Right lobe of liver (tissue), 6 donors: ENCODE data around the gene OTOGL. TPM values are rescaled to one million over a fixed set of nuclear protein-coding genes. Genes with fewer than 3 reads are reported as not detected.
"Not testable (repeated sequence)": the region's sequence is repeated elsewhere in the genome, so short reads cannot be mapped to it uniquely, and the experiment has no call there.

ENCODE experiments used
- ATAC-seq, 4 donors: fragments of 200-7000 bp; cut with Tn5 transposase; one replicate each; pipeline ENCODE4 v1.9.1; 2020; ENCODE audit warnings: mild to moderate bottlenecking in 4 of 4, moderate library complexity in 4 of 4
- DNase-seq, 3 donors: peaks; one replicate each; pipeline ENCODE4 v3.0.0-alpha.2; 2020
- H3K27ac ChIP-seq, 3 donors: fragments of 200-600 bp; one replicate each; pipeline ENCODE4 v1.8.0; 2022
- H3K27me3 ChIP-seq, 2 donors: fragments of 200-600 bp; one replicate each; pipeline ENCODE4 v1.8.0; 2022
- H3K36me3 ChIP-seq, 4 donors: fragments of 200-600 bp; sonication (generic) in 1 of 4; one replicate each; pipeline versions ENCODE4 v1.5.1 to v1.8.0; 2017 to 2022; ENCODE audit warnings: control low read depth in 1 of 4
- H3K4me1 ChIP-seq, 4 donors: fragments of 200-600 bp; sonication (generic) in 1 of 4; one replicate each; pipeline versions ENCODE4 v1.5.1 to v1.8.0; 2017 to 2022; ENCODE audit warnings: control low read depth in 1 of 4
- H3K4me3 ChIP-seq, 3 donors: fragments of 200-600 bp; one replicate each; pipeline ENCODE4 v1.8.0; 2022
- H3K9me3 ChIP-seq, 4 donors: fragments of 200-600 bp; sonication (generic) in 1 of 4; one replicate each; pipeline versions ENCODE4 v1.5.1 to v1.8.0; 2017 to 2022; ENCODE audit warnings: control low read depth in 1 of 4
- CTCF ChIP-seq, 4 donors: fragments of 200-600 bp in 3 of 4; fragments of 450-650 bp in 1 of 4; IDR thresholded peaks; one replicate each; pipeline versions ENCODE4 v1.5.1 to v1.8.0; 2016 to 2022; ENCODE audit warnings: antibody characterized with exemption in 4 of 4, mild to moderate bottlenecking in 2 of 4
- POLR2A ChIP-seq: fragments of 450-650 bp; IDR thresholded peaks from one replicate; pipeline ENCODE4 v1.6.1; 2017; ENCODE audit warnings: antibody characterized with exemption, mild to moderate bottlenecking
- WGBS: methylation state at CpG from one replicate; pipeline ENCODE4 v1.1.6; 2018; ENCODE audit warnings: low coverage, low lambda C conversion rate; ENCODE audit not compliant: insufficient coverage; ENCODE audit errors: missing lambda C conversion rate; 5-methylcytosine and 5-hydroxymethylcytosine counted together
- intact Hi-C, 2 donors: fragments of 100-400 bp; cut with DNase I; formaldehyde crosslinking; loops; one replicate each; pipeline versions ENCODE4 v1.11.2 to v1.14.1; 2022
- total RNA-seq, 6 experiments: library from RNA; depleted of rRNA in 2 of 6; stranded (reverse); fragments of >200 nt in 2 of 6; fragmentation: NEBNext Ultra II Directional in 3 of 6; extraction: Animal tissue kit (Norgen Biotek cat#: 25700) in 3 of 6; gene quantifications; one replicate each; pipeline versions ENCODE4 v1.1.0 to v1.2.4, GENCODE V29; 2016 to 2023
- donor health status: DM: no; HTN: yes; CAD: no.
- donor health status: DM: no; HTN: no; CAD: no.
- donor health status: DM: no; HTN: no; CAD: no.
- donor health status: DM: no; HTN: yes; CAD: no.
- donor health status: DM: no; HTN: yes; CAD: no.

OTOGL gene
- total RNA-seq, 6 experiments from 2014 or later: 0.06 TPM; not detected in 5

- 94% methylated on average over 3 of the region's 3 CpGs for WGBS
These were observed 36.3 kb downstream of the OTOGL start for GRCh38 chr12:80135624-80136023.

GRCh38 chr12:80140005-80140404 lies 40.7 kb downstream of the OTOGL start:
- Histone ChIP-seq H3K27ac (no peak overlapping the region), H3K27me3 (no peaks in the 10 kb centered on the region), H3K36me3 (no peaks in the 10 kb centered on the region), H3K4me3 (no peak overlapping the region), H3K4me1 (no peaks in the 10 kb centered on the region), H3K9me3 (no peaks in the 10 kb centered on the region)
- no peak for DNase-seq
- intact Hi-C loops: no loop called here
- no peak for TF ChIP-seq POLR2A
- no peak for TF ChIP-seq CTCF (IDR thresholded peaks at IDR 0.05)
- 53% methylated on average over 4 of the region's 4 CpGs for WGBS
- ATAC-seq: no peak

More at GRCh38 chr12:80135624-80136023, 36.3 kb downstream of the OTOGL start:
- Histone ChIP-seq H3K27ac (no peak overlapping the region), H3K27me3 (no peaks in the 10 kb centered on the region), H3K9me3 (no peaks in the 10 kb centered on the region), H3K4me3 (no peak overlapping the region), H3K4me1 (no peaks in the 10 kb centered on the region), H3K36me3 (no peaks in the 10 kb centered on the region)
- ATAC-seq: no peak
- intact Hi-C loops: no loop called here
- DNase-seq: no peak
- TF ChIP-seq POLR2A (no peak), CTCF (IDR thresholded peaks at IDR 0.05) (no peak)

GRCh38 chr12:80142640-80143039 lies 43.3 kb downstream of the OTOGL start:
- H3K4me3 ChIP-seq: no peak overlapping the region
- no peaks in the 10 kb centered on the region for H3K9me3 ChIP-seq
- ATAC-seq (no peak), DNase-seq (no peak)
- no peak overlapping the region for H3K27ac ChIP-seq
- H3K27me3 ChIP-seq: no peaks in the 10 kb centered on the region
- 42% methylated on average over 2 of the region's 2 CpGs for WGBS
- intact Hi-C loops: no loop called here
- no peaks in the 10 kb centered on the region for H3K36me3 ChIP-seq
- no peak for TF ChIP-seq CTCF (IDR thresholded peaks at IDR 0.05)
- TF ChIP-seq POLR2A: no peak
- H3K4me1 ChIP-seq: no peaks in the 10 kb centered on the region

GRCh38 chr12:80143537-80143936 lies 44.2 kb downstream of the OTOGL start:
- H3K27me3 ChIP-seq: no peaks in the 10 kb centered on the region
- ATAC-seq (no peak), DNase-seq (no peak)
- no peak overlapping the region for H3K4me3 ChIP-seq
- no peaks in the 10 kb centered on the region for H3K9me3 ChIP-seq
- no peaks in the 10 kb centered on the region for H3K36me3 ChIP-seq
- no peak overlapping the region for H3K27ac ChIP-seq
- TF ChIP-seq CTCF (IDR thresholded peaks at IDR 0.05) (no peak), POLR2A (no peak)
- intact Hi-C loops: no loop called here
- WGBS: 47% methylated on average over 4 of the region's 4 CpGs
- H3K4me1 ChIP-seq: no peaks in the 10 kb centered on the region

- H3K4me1 ChIP-seq, intact Hi-C loops, ATAC-seq, H3K36me3 ChIP-seq, H3K27ac ChIP-seq, H3K9me3 ChIP-seq, H3K4me3 ChIP-seq, DNase-seq, H3K27me3 ChIP-seq: not testable (repeated sequence)
- WGBS: 86% methylated on average over 3 of the region's 26 CpGs
These were observed 50.4 kb downstream of the OTOGL start for GRCh38 chr12:80149547-80150313.
